Endothelial cell of umbilical vein (primary cell): ENCODE results near the gene DSC1. TPM values are rescaled to one million over a fixed set of nuclear protein-coding genes. Genes with fewer than 3 reads are reported as not detected.

Experiments used
- BruUV-seq: library from RNA; stranded (reverse); fragments of 400-500 nt; replicated peaks from 2 replicates; lab custom pipeline; 2021; lab: Mats Ljungman, UMichigan
- CTCF ChIA-PET: fragments of 300-600, 350-600 bp; sonication (Branson Sonifier 250); formaldehyde crosslinking; loops from one replicate; lab custom pipeline; 2021; ENCODE audit warnings: antibody characterized with exemption, inconsistent platforms; lab: Charles Lee
- POLR2A ChIA-PET: fragments of 300-600, 350-600 bp; sonication (Branson Sonifier 250); formaldehyde crosslinking; loops from one replicate; lab custom pipeline; 2021; ENCODE audit warnings: antibody characterized with exemption, inconsistent platforms; lab: Charles Lee
- DNase-seq: peaks from one replicate; pipeline ENCODE4 v3.0.0-alpha.2; 2011; ENCODE audit warnings: low read depth, low spot score
- FAIRE-seq: peaks from 2 replicates; lab custom pipeline; 2011; peaks lifted over from hg19 to GRCh38; lab: Jason Lieb, UNC
- H2AFZ ChIP-seq: 2 replicates; pipeline ENCODE4 v1.6.0; 2012; ENCODE audit warnings: low read depth, low read length, control low read depth, inconsistent platforms
- H3K27ac ChIP-seq: 2 replicates; pipeline ENCODE4 v1.5.1; 2011; ENCODE audit warnings: low read depth, mild to moderate bottlenecking, control low read depth, low read length, moderate library complexity; ENCODE audit not compliant: insufficient read depth
- H3K27me3 ChIP-seq, 2 experiments: 2 replicates each; pipeline versions ENCODE4 v1.6.0 to v1.6.1; 2011; ENCODE audit warnings: low read length in 2 of 2, mixed read lengths in 1 of 2; ENCODE audit not compliant: control insufficient read depth in 2 of 2, insufficient read depth in 2 of 2
- H3K36me3 ChIP-seq, 2 experiments: 2 replicates in 1 of 2; 3 replicates in 1 of 2; pipeline ENCODE4 v1.5.1; 2011; ENCODE audit warnings: low read length in 2 of 2, mild to moderate bottlenecking in 1 of 2, moderate library complexity in 1 of 2; ENCODE audit not compliant: control insufficient read depth in 2 of 2, insufficient read depth in 2 of 2; ENCODE audit errors: extremely low read depth in 1 of 2
- H3K4me1 ChIP-seq: 3 replicates; pipeline ENCODE4 v1.5.1; 2011; ENCODE audit warnings: mild to moderate bottlenecking, low read length; ENCODE audit not compliant: control insufficient read depth, insufficient read depth; ENCODE audit errors: extremely low read depth
- H3K4me2 ChIP-seq: 2 replicates; pipeline ENCODE4 v1.6.1; 2011; ENCODE audit warnings: low read length, control low read depth, mixed read lengths; ENCODE audit not compliant: insufficient read depth
- H3K4me3 ChIP-seq, 3 experiments: fragments of 200-600 bp in 1 of 3; sonication (generic), shearing (Covaris generic) in 1 of 3; replicated peaks in 1 of 3; 2 replicates each; pipeline ENCODE4 v1.5.1; 2011 to 2016; ENCODE audit warnings: control low read depth in 3 of 3, low read length in 3 of 3, mild to moderate bottlenecking in 2 of 3, inconsistent platforms in 1 of 3, low read depth in 1 of 3, moderate library complexity in 1 of 3; ENCODE audit not compliant: insufficient read depth in 1 of 3
- H3K79me2 ChIP-seq: 2 replicates; pipeline ENCODE4 v1.6.0; 2012; ENCODE audit warnings: low read length, inconsistent platforms; ENCODE audit not compliant: control insufficient read depth, insufficient read depth
- H3K9ac ChIP-seq: replicated peaks from 2 replicates; pipeline ENCODE3; 2011; ENCODE audit warnings: low read length, control low read depth; ENCODE audit not compliant: insufficient read depth; ENCODE audit errors: extremely low read depth
- H3K9me1 ChIP-seq: replicated peaks from 3 replicates; pipeline ENCODE4 v1.6.0; 2011; ENCODE audit warnings: mild to moderate bottlenecking, low read length; ENCODE audit not compliant: control insufficient read depth, insufficient read depth; ENCODE audit errors: extremely low read depth
- H3K9me3 ChIP-seq: replicated peaks from 2 replicates; pipeline ENCODE4 v1.5.1; 2012; ENCODE audit warnings: low read length, inconsistent platforms; ENCODE audit not compliant: control insufficient read depth, insufficient read depth
- H4K20me1 ChIP-seq: replicated peaks from 2 replicates; pipeline ENCODE3; 2011; ENCODE audit warnings: mild to moderate bottlenecking, low read length; ENCODE audit not compliant: control insufficient read depth, insufficient read depth; ENCODE audit errors: extremely low read depth
- CTCF ChIP-seq, 2 donors: IDR thresholded peaks; 1 replicate in 1 of 2; 2 replicates in 1 of 2; pipeline ENCODE4 v1.5.1; 2011; ENCODE audit warnings: low read length in 2 of 2, mild to moderate bottlenecking in 2 of 2, moderate library complexity in 2 of 2, control low read depth in 1 of 2, inconsistent platforms in 1 of 2, low read depth in 1 of 2; ENCODE audit not compliant: insufficient read depth in 1 of 2; ENCODE audit errors: extremely low read depth in 1 of 2
- EZH2 ChIP-seq: IDR thresholded peaks from 2 replicates; pipeline ENCODE4 v1.6.1; 2012; ENCODE audit warnings: borderline replicate concordance, low read depth, mild to moderate bottlenecking, moderate library complexity, low read length, inconsistent platforms; ENCODE audit not compliant: severe bottlenecking
- FOS ChIP-seq: IDR thresholded peaks from 2 replicates; pipeline ENCODE4 v1.6.1; 2011; ENCODE audit warnings: mild to moderate bottlenecking, low read length, moderate library complexity, borderline replicate concordance; ENCODE audit not compliant: insufficient read depth
- GATA2 ChIP-seq: IDR thresholded peaks from 2 replicates; pipeline ENCODE4 v1.7.0; 2011; ENCODE audit warnings: low read depth, mild to moderate bottlenecking, moderate library complexity, mixed read lengths, low read length; ENCODE audit not compliant: insufficient read length, insufficient read depth
- JUN ChIP-seq: IDR thresholded peaks from 2 replicates; pipeline ENCODE4 v1.6.1; 2011; ENCODE audit warnings: borderline replicate concordance, low read depth; ENCODE audit not compliant: insufficient read length, insufficient read depth
- MYC ChIP-seq: IDR thresholded peaks from one replicate; pipeline ENCODE4 v1.6.1; 2011; ENCODE audit warnings: mild to moderate bottlenecking, low read depth, low read length
- POLR2A ChIP-seq: IDR thresholded peaks from 2 replicates; pipeline ENCODE4 v1.6.1; 2012; ENCODE audit warnings: low read depth, mild to moderate bottlenecking, control low read depth, low read length
- POLR2AphosphoS5 ChIP-seq: IDR thresholded peaks from 2 replicates; pipeline ENCODE4 v1.6.1; 2012; ENCODE audit warnings: low read depth, mild to moderate bottlenecking, control low read depth, low read length, moderate library complexity; ENCODE audit not compliant: insufficient read depth
- dilution Hi-C: fragments of 300-500 bp; cut with MboI; formaldehyde crosslinking; loops from one replicate; pipeline ENCODE4 v1.15.0; 2019; ENCODE audit warnings: low sequenced_read_pairs; ENCODE audit not compliant: extremely low pct_ligation_motif_present
- intact Hi-C: fragments of 100-400 bp; cut with micrococcal nuclease; formaldehyde crosslinking; loops from one replicate; pipeline ENCODE4 v1.10.0; 2022
- polyA plus RNA-seq, 4 experiments: library from polyadenylated mRNA; depleted of rRNA in 3 of 4; stranded (reverse) in 3 of 4; unstranded in 1 of 4; fragments of >200 nt; gene quantifications; 2 replicates each; pipeline versions ENCODE4 v1.2.1 to v1.2.3, GENCODE V29; 2011 to 2012; ENCODE audit warnings: missing spikeins in 1 of 4
- total RNA-seq: library from RNA; stranded (reverse); gene quantifications from 2 replicates; pipeline ENCODE4 v1.2.3, GENCODE V29; 2021
- TF ChIP-seq, protein P1 (sequence below): IDR thresholded peaks from 2 replicates; pipeline ENCODE4 v1.6.1; 2011; ENCODE audit not compliant: insufficient read depth, insufficient read length

DSC1 gene
- total and polyA plus RNA-seq, 2 donors (not counting 3 experiments of a cell fraction or from before 2014, with no cell fraction given) = not detected

DNA sequence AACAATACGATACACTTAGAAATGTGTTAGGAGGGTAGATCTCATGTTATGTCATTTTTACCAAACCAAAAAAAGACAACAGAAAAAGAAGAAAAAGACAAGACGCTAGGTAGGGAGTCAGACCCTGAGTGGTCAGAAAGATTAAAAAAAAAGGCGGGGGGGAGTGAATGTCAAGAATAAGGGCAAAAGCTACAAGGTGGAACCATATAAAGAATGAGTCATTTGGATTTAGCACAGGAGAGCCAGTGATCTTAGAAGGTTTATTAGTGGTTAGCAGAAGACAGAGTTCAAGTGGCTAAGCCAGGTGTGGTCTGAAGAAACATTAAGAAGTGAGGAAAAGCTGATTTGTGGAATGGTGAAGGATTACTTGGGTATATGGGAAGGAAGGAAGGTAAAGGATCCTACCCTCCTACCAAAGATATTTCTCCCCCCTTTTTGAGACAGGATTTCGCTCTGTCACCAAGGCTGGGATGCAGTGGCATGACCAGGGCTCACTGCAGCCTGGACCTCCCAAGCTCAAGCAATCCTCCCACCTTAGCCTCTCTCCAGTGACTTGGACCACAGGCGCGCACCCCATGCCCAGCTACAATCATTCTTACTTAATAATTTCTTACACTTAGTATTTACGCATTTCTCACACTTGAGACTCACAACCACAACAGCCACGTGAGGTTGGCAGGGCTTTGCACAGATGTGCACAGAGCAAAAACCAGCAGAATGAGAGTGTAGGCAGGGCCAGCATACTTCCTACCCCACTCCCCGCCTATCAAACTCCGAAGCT lies 63.0 kb downstream of the DSC1 start:
- ChIA-PET CTCF (interaction anchor here (1.0 kb wide), 1 partner anchor 15 kb away, joined by 3 read pairs; no protein-coding TSS in a partner anchor), POLR2A (no interaction called here)
- peaks cover 9 to 24% of the 10 kb centered on the region in 2 experiments for H3K27me3 ChIP-seq
- no peak overlapping the region for H3K27ac ChIP-seq
- intact Hi-C loops = no loop called here
- no peaks in the 10 kb centered on the region for H3K4me1 ChIP-seq
- H3K36me3 ChIP-seq = no peaks in the 10 kb centered on the region
- BruUV-seq = no TSS peak
- no peaks in the 10 kb centered on the region for H3K9me3 ChIP-seq
- no peak overlapping the region for H2AFZ ChIP-seq
- H3K4me3 ChIP-seq = no peak overlapping the region
- H3K9ac ChIP-seq = no peak overlapping the region
- TF ChIP-seq CTCF (IDR thresholded peaks at IDR 0.05; ENCODE audit: extremely low read depth in 1 of 2, insufficient read depth in 1 of 2, low read depth in 1 of 2, low read length in 2 of 2) = no peak
- no peaks in the 10 kb centered on the region for H3K79me2 ChIP-seq
- no peaks in the 10 kb centered on the region for H3K9me1 ChIP-seq
- no peak overlapping the region for H3K4me2 ChIP-seq
- DNase-seq (no peak), FAIRE-seq (no peak)
- dilution Hi-C loops = no loop called here
- H4K20me1 ChIP-seq = no peaks in the 10 kb centered on the region

GRCh38 chr18:31098878-31099277 lies 63.8 kb downstream of the DSC1 start:
- Histone ChIP-seq H3K36me3 (no peaks in the 10 kb centered on the region), H2AFZ (no peak overlapping the region), H3K4me2 (no peak overlapping the region), H3K27ac (no peak overlapping the region), H3K4me1 (no peaks in the 10 kb centered on the region), H3K79me2 (no peaks in the 10 kb centered on the region), H3K9ac (no peak overlapping the region), H3K9me3 (no peaks in the 10 kb centered on the region), H3K9me1 (no peaks in the 10 kb centered on the region), H4K20me1 (no peaks in the 10 kb centered on the region), H3K27me3 (peaks cover 9 to 24% of the 10 kb centered on the region in 2 experiments), H3K4me3 (no peak overlapping the region)
- FAIRE-seq = no peak
- no peak for DNase-seq
- CTCF ChIA-PET = no interaction called here
- no peak for TF ChIP-seq MYC
- no peak for TF ChIP-seq FOS
- TF ChIP-seq EZH2 = no peak
- TF ChIP-seq GATA2 = no peak
- TF ChIP-seq CTCF (IDR thresholded peaks at IDR 0.05; ENCODE audit: extremely low read depth in 1 of 2, insufficient read depth in 1 of 2, low read depth in 1 of 2, low read length in 2 of 2) = no peak
- TF ChIP-seq POLR2A = no peak
- TF ChIP-seq POLR2AphosphoS5 = no peak
- no peak for TF ChIP-seq JUN
- TF ChIP-seq, protein P1, sequence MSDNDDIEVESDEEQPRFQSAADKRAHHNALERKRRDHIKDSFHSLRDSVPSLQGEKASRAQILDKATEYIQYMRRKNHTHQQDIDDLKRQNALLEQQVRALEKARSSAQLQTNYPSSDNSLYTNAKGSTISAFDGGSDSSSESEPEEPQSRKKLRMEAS = no peak
- POLR2A ChIA-PET = no interaction called here
- dilution Hi-C loops = no loop called here
- no TSS peak for BruUV-seq
- intact Hi-C loops = no loop called here
